Muscle of leg (tissue), 11 donors: Measurements from ENCODE around the gene OLR1. TPM values are rescaled to one million over a fixed set of nuclear protein-coding genes. Genes with fewer than 3 reads are reported as not detected.
A peak's percentile ranks its signal among the peaks of the same experiment; 100 is the strongest.

ENCODE experiments used
- DNase-seq: peaks from one replicate; pipeline ENCODE4 v3.0.0; 2013
- H3K27ac ChIP-seq: one replicate; pipeline ENCODE4 v1.5.1; 2013; ENCODE audit warnings: mild to moderate bottlenecking, low read length, control low read depth
- H3K27me3 ChIP-seq: one replicate; pipeline ENCODE4 v1.6.1; 2013; ENCODE audit warnings: low read length; ENCODE audit not compliant: control insufficient read depth, insufficient read depth
- H3K36me3 ChIP-seq: one replicate; pipeline ENCODE4 v1.6.1; 2013; ENCODE audit warnings: low read length; ENCODE audit not compliant: control insufficient read depth, insufficient read depth
- H3K4me1 ChIP-seq: one replicate; pipeline ENCODE4 v1.6.1; 2013; ENCODE audit warnings: low read length; ENCODE audit not compliant: control insufficient read depth, insufficient read depth
- H3K4me3 ChIP-seq: one replicate; pipeline ENCODE4 v1.5.1; 2013; ENCODE audit warnings: low read length, control low read depth
- H3K9me3 ChIP-seq: replicated peaks from 2 replicates; pipeline ENCODE4 v1.6.1; 2013; ENCODE audit warnings: low read depth, low read length; ENCODE audit not compliant: control insufficient read depth
- WGBS: methylation state at CpG from one replicate; pipeline ENCODE4 v1.1.5; 2013; ENCODE audit warnings: missing lambda C conversion rate; ENCODE audit not compliant: insufficient coverage; 5-methylcytosine and 5-hydroxymethylcytosine counted together
- polyA plus RNA-seq, 8 donors: library from polyadenylated mRNA; unstranded; fragments of 120-200 nt; gene quantifications; one replicate each; pipeline versions ENCODE4 v1.2.1 to v1.2.3, GENCODE V29; 2013; ENCODE audit warnings: inconsistent platforms in 1 of 8, low replicate concordance in 1 of 8; ENCODE audit not compliant: insufficient read length in 8 of 8, insufficient read depth in 1 of 8
- total RNA-seq: library from RNA; stranded (reverse); fragments of 120-200 nt; gene quantifications from one replicate; pipeline ENCODE4 v1.2.4, GENCODE V29; 2013

The OLR1 gene
- total and polyA plus RNA-seq, 9 donors: 0.13 to 2.0 (median 0.56) TPM

DNA sequence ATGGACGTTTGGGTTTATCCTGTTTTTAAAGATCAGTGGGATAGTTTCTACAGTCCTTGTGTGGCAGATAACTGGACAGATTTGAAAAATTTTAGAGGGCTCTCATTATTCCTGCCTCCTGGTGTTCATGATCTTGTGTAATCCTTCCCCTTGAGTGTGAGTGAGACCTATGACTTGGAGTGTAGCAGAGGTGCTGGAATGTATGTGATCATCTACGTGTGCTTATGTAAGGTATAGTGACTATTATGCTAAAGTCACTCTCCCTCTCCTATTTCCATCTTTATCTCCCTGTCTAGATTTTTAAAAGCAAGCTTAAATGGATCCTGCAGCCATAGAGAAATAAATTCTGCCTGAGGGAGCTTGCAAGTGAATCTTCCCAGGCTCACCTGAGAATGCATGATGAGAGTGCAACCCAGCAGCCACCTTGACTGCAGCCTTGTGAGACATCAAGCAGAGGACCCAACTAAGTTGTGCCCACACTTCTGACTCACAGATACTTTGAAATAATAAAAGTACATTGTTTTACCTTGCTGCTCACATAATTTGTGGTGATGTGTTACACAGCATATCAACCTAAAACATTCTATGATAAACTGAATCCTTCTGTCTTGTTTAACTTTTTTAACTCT, 3.2 kb upstream of the OLR1 start:
- H3K4me1 ChIP-seq: no peaks in the 10 kb centered on the region
- H3K27ac ChIP-seq: no peak overlapping the region
- H3K27me3 ChIP-seq: no peaks in the 10 kb centered on the region
- H3K36me3 ChIP-seq: no peaks in the 10 kb centered on the region
- no peak overlapping the region for H3K4me3 ChIP-seq
- DNase-seq: no peak
- WGBS: no CpG with 5 or more reads among the region's 2 CpGs
- H3K9me3 ChIP-seq: no peaks in the 10 kb centered on the region

DNA sequence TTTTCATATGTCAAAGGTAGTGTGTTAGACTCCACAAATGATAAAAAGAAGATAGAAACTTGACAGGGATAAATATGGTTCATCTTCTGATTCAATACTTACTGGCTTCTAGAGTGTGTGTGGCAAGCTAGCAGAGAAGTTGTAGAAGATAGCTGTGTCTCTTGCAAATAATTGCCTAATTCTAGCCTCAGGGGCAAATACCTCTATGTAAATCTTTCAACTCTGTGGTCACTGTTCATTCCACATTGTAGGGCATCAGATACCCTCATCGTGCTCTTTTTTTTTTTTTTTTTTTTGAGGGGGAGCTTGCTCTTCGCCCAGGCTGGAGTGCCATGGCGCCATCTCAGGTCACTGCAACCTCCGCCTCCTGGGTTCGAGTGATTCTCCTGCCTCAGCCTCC, 1.7 kb downstream of the OLR1 start:
- no peaks in the 10 kb centered on the region for H3K9me3 ChIP-seq
- H3K27ac ChIP-seq: no peak overlapping the region
- no CpG with 5 or more reads among the region's 5 CpGs for WGBS
- no peak overlapping the region for H3K4me3 ChIP-seq
- no peaks in the 10 kb centered on the region for H3K27me3 ChIP-seq
- H3K4me1 ChIP-seq: no peaks in the 10 kb centered on the region
- H3K36me3 ChIP-seq: no peaks in the 10 kb centered on the region
- DNase-seq: no peak

DNA sequence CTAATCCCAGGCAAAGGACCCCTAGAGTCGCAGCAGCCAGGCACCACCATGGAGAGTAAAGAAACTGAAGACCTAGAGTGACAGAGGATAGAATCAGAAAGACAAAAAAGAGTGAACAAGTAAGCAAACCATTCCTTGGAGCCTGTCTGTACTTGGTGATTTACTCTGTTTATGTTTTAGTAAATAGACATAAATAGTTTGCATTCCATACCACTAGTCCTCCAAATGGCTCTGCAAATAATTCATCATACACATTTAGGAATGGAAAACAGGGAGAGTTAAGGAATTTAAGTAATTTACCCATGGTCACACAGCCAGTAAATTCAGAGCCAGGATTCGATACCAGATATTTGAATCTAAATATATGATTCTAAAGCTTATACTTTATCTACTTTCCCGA, 2.8 kb downstream of the OLR1 start:
- H3K27ac ChIP-seq: no peak overlapping the region
- no peaks in the 10 kb centered on the region for H3K4me1 ChIP-seq
- no peak for DNase-seq
- 40% methylated on average over 1 of the region's 3 CpGs for WGBS
- H3K36me3 ChIP-seq: no peaks in the 10 kb centered on the region
- H3K9me3 ChIP-seq: no peaks in the 10 kb centered on the region
- H3K4me3 ChIP-seq: no peak overlapping the region
- H3K27me3 ChIP-seq: no peaks in the 10 kb centered on the region

DNA sequence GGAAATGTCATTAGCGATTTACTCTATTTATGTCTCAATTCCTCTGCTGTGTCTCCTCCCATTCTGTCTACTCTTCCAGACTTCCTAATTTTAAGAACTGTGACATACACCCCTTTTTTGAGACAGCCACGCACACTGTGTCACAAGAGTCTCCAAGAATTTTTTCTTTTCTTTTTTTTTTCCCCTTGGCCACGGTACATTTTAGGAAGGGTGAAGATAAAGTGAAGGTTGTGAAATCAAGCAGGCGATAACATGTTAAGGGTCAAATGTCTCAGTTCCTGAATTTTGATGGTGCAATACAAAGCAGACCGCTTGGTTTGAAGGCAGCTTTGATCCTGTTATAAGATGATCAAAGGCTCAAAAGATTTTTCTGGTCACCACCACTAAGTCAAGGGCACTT, 4.3 kb downstream of the OLR1 start:
- Histone ChIP-seq H3K4me1 (no peaks in the 10 kb centered on the region), H3K4me3 (no peak overlapping the region), H3K27ac (peak overlapping the region; percentile 20), H3K27me3 (no peaks in the 10 kb centered on the region), H3K9me3 (no peaks in the 10 kb centered on the region), H3K36me3 (no peaks in the 10 kb centered on the region)
- WGBS: 42% methylated on average over 2 of the region's 5 CpGs
- DNase-seq: peak; percentile 52

DNA sequence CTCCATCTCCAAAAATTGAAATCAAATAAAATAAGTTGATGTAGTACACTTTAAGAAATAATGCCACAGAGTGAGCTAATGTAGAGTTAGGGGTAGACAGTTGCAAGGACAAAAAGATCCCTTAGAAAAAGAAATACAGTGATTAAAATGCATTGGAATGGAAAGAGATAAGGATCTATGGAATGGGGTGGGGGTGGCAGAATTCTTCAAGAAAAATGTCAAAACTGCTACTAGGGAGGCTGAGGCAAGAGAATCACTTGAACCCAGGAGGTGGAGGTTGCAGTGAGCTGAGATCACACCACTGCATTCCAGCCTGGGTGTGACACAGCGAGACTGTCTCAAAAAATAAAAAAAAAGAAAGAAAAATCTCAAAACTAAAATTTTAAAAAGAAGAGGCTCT, 6.5 kb downstream of the OLR1 start:
- DNase-seq: no peak
- H3K36me3 ChIP-seq: no peaks in the 10 kb centered on the region
- no CpG with 5 or more reads among the region's 1 CpG for WGBS
- no peaks in the 10 kb centered on the region for H3K27me3 ChIP-seq
- no peak overlapping the region for H3K4me3 ChIP-seq
- H3K27ac ChIP-seq: no peak overlapping the region
- no peaks in the 10 kb centered on the region for H3K9me3 ChIP-seq
- no peaks in the 10 kb centered on the region for H3K4me1 ChIP-seq

DNA sequence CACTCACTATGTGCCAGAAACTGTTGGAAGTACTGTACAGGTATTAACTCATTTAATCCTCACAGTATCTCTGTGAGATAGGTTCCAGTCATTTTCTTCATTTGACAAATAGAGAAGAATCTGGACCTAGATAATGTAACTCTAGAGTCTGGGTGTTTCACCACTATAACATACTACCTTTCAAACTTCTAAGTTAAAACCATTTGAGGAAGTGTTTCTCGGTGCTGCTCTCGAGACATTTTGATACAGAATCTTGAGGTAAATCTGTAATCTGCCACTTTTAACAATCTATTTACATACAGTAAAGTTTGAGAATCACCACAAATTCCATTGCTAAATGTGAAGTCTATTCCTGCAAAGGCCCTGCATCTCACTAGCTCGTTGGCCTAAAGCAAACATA, 8.8 kb downstream of the OLR1 start:
- Histone ChIP-seq H3K4me1 (no peaks in the 10 kb centered on the region), H3K9me3 (no peaks in the 10 kb centered on the region), H3K4me3 (no peak overlapping the region), H3K36me3 (no peaks in the 10 kb centered on the region), H3K27ac (no peak overlapping the region), H3K27me3 (no peaks in the 10 kb centered on the region)
- 79% methylated on average over 2 of the region's 3 CpGs for WGBS
- no peak for DNase-seq

DNA sequence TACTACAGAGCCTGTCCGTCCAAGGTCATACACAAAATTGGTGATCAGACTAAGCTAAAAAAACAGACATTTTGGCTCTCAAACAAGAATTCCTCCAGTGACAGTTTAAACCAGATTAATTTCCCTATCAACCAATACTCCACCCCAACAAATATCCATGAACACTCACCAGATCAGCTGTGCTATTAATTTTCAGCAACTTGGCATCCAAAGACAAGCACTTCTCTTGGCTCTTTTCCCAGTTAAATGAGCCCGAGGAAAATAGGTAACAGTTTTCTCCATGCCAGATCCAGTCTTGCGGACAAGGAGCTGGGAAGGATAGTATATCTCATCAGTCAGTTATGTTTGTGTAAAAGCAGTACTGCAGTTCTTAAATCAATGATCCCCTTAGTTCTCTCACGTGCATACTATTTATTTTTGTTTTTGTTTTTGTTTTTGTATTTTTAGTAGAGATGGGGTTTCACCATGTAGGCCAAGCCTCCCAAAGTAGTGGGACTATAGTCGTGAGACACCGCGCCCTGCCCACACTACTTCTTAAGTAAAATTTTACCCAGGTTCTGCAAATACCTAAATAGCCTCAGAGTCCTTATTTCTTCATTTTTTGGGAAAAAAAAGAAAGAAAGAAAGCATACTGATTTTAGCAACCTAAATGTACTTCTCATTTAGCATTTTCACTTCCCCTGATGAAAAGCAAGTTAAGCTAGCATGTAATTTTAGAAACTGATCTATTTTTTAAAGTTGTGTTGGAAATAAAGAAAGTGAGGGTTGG, 11.1 kb downstream of the OLR1 start:
- Histone ChIP-seq H3K36me3 (no peaks in the 10 kb centered on the region), H3K27ac (no peak overlapping the region), H3K9me3 (no peaks in the 10 kb centered on the region), H3K4me3 (no peak overlapping the region), H3K4me1 (no peaks in the 10 kb centered on the region), H3K27me3 (no peaks in the 10 kb centered on the region)
- DNase-seq: peak; percentile 35
- WGBS: 40% methylated on average over 1 of the region's 7 CpGs

DNA sequence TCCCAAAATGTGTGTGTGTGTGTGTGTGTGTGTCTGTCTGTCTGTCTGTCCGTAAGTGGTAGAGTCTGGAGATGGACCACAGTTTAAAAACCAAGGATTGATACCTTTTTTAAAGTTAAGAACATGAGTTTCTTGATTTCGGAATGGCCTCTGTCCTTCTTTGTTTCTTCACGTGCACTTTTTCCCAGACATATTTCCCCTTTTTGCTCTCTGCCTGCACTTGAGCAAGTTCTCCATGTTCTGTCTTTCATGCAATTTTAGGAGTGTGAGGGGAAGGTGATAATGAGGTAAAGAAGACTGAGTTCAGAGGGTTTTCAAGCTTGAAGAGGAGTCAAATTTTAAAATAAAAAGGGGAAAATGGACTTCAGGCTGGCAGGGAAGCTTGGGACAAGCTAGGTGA, 12.7 kb downstream of the OLR1 start:
- Histone ChIP-seq H3K27me3 (no peaks in the 10 kb centered on the region), H3K4me1 (no peaks in the 10 kb centered on the region), H3K4me3 (no peak overlapping the region), H3K36me3 (no peaks in the 10 kb centered on the region), H3K27ac (no peak overlapping the region), H3K9me3 (no peaks in the 10 kb centered on the region)
- DNase-seq: no peak
- WGBS: no CpG with 5 or more reads among the region's 3 CpGs

DNA sequence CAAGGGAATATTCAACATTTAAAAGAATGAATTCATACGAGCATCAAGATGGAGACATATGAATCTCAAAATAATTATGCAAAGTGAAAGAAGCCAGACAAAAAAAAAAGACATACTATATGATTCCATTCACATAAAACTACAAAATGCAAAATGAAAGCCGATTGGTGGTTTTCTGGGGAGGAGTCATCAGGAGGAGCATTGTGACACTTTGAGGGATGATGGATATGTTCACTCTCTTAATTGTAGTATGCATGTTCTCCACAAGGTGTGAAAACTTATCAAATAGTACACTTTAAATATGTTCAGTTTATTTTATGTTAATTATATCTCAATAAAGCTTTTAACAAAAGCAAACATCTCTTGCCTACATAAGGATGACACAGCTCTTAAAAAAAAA, 13.5 kb downstream of the OLR1 start:
- Histone ChIP-seq H3K9me3 (no peaks in the 10 kb centered on the region), H3K36me3 (no peaks in the 10 kb centered on the region), H3K27me3 (peaks cover 4% of the 10 kb centered on the region), H3K4me3 (no peak overlapping the region), H3K4me1 (peaks cover 7% of the 10 kb centered on the region), H3K27ac (no peak overlapping the region)
- no CpG with 5 or more reads among the region's 2 CpGs for WGBS
- no peak for DNase-seq

DNA sequence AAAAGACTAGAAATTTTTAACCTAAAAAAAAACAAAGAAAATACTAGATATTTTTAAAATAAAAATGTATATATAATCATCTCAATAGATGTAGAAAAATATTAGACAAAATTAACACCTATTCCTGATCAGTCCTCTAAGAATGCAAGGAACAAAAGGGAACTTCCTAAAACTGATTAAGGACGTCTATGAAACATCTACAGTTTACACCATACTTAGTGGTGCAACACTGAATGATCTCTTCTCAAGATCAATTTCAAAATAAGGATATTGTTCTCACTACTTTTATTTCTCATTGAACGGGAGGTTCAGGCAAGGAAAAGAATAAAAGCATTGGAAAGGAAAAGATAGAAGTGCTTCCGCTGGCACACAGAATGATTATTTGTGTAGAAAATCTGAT, 16.0 kb downstream of the OLR1 start:
- Histone ChIP-seq H3K36me3 (no peaks in the 10 kb centered on the region), H3K4me3 (no peak overlapping the region), H3K4me1 (peaks cover 7% of the 10 kb centered on the region), H3K27me3 (peaks cover 4% of the 10 kb centered on the region), H3K9me3 (no peaks in the 10 kb centered on the region), H3K27ac (no peak overlapping the region)
- WGBS: no CpG with 5 or more reads among the region's 3 CpGs
- no peak for DNase-seq
